Measurements from ENCODE around the gene SLC2A5.
"Not testable (repeated sequence)": the region's sequence is repeated elsewhere in the genome, so short reads cannot be mapped to it uniquely, and the experiment has no call there.

Gene SLC2A5

GRCh38 chr1:9040659-9041030 lies 28.8 kb downstream of the SLC2A5 start:
- H3K4me3 ChIP-seq (ENCODE audit: low read depth in 1 of 2, low read length in 2 of 2) = no peak overlapping the region
- H3K27ac ChIP-seq (ENCODE audit: low read length) = no peak overlapping the region
- H3K4me1 ChIP-seq (ENCODE audit: control insufficient read depth in 1 of 2, insufficient read depth in 2 of 2, low read length in 2 of 2) = no peaks in the 10 kb centered on the region
- H3K36me3 ChIP-seq (ENCODE audit: control insufficient read depth in 1 of 2, insufficient read depth in 2 of 2, low read length in 2 of 2) = no peaks in the 10 kb centered on the region
- peaks cover 0 to 1% of the 10 kb centered on the region in 2 donors for H3K9me3 ChIP-seq (ENCODE audit: control insufficient read depth in 1 of 2, low read length in 2 of 2)
- no peaks in the 10 kb centered on the region for H3K27me3 ChIP-seq (ENCODE audit: low read depth, low read length)

- Histone ChIP-seq H3K9me3 (ENCODE audit: control insufficient read depth in 1 of 2, low read length in 2 of 2) (peaks cover 0 to 7% of the 10 kb centered on the region in 2 donors), H3K27ac (ENCODE audit: low read length) (no peak overlapping the region), H3K4me1 (ENCODE audit: control insufficient read depth in 1 of 2, insufficient read depth in 2 of 2, low read length in 2 of 2) (no peaks in the 10 kb centered on the region), H3K27me3 (ENCODE audit: low read depth, low read length) (no peaks in the 10 kb centered on the region), H3K36me3 (ENCODE audit: control insufficient read depth in 1 of 2, insufficient read depth in 2 of 2, low read length in 2 of 2) (no peaks in the 10 kb centered on the region), H3K4me3 (ENCODE audit: low read depth in 1 of 2, low read length in 2 of 2) (no peak overlapping the region)
Measured at GRCh38 chr1:9039761-9040658, 29.4 kb downstream of the SLC2A5 start.

- no peaks in the 10 kb centered on the region for H3K36me3 ChIP-seq (ENCODE audit: control insufficient read depth in 1 of 2, insufficient read depth in 2 of 2, low read length in 2 of 2)
- peaks cover 0 to 7% of the 10 kb centered on the region in 2 donors for H3K9me3 ChIP-seq (ENCODE audit: control insufficient read depth in 1 of 2, low read length in 2 of 2)
- H3K27me3 ChIP-seq (ENCODE audit: low read depth, low read length) = no peaks in the 10 kb centered on the region
Measured at GRCh38 chr1:9038881-9039760, 30.3 kb downstream of the SLC2A5 start.

GRCh38 chr1:9038338-9038650 lies 31.1 kb downstream of the SLC2A5 start:
- Histone ChIP-seq H3K9me3 (ENCODE audit: control insufficient read depth in 1 of 2, low read length in 2 of 2) (peaks cover 0 to 7% of the 10 kb centered on the region in 2 donors), H3K4me1 (ENCODE audit: control insufficient read depth in 1 of 2, insufficient read depth in 2 of 2, low read length in 2 of 2) (no peaks in the 10 kb centered on the region), H3K36me3 (ENCODE audit: control insufficient read depth in 1 of 2, insufficient read depth in 2 of 2, low read length in 2 of 2) (no peaks in the 10 kb centered on the region), H3K27me3 (ENCODE audit: low read depth, low read length) (no peaks in the 10 kb centered on the region), H3K27ac (ENCODE audit: low read length) (no peak overlapping the region), H3K4me3 (ENCODE audit: low read depth in 1 of 2, low read length in 2 of 2) (no peak overlapping the region)

More at GRCh38 chr1:9038881-9039760, 30.3 kb downstream of the SLC2A5 start:
- H3K4me3 ChIP-seq (ENCODE audit: low read depth in 1 of 2, low read length in 2 of 2) = no peak overlapping the region
- no peaks in the 10 kb centered on the region for H3K4me1 ChIP-seq (ENCODE audit: control insufficient read depth in 1 of 2, insufficient read depth in 2 of 2, low read length in 2 of 2)
- no peak overlapping the region for H3K27ac ChIP-seq (ENCODE audit: low read length)

DNA sequence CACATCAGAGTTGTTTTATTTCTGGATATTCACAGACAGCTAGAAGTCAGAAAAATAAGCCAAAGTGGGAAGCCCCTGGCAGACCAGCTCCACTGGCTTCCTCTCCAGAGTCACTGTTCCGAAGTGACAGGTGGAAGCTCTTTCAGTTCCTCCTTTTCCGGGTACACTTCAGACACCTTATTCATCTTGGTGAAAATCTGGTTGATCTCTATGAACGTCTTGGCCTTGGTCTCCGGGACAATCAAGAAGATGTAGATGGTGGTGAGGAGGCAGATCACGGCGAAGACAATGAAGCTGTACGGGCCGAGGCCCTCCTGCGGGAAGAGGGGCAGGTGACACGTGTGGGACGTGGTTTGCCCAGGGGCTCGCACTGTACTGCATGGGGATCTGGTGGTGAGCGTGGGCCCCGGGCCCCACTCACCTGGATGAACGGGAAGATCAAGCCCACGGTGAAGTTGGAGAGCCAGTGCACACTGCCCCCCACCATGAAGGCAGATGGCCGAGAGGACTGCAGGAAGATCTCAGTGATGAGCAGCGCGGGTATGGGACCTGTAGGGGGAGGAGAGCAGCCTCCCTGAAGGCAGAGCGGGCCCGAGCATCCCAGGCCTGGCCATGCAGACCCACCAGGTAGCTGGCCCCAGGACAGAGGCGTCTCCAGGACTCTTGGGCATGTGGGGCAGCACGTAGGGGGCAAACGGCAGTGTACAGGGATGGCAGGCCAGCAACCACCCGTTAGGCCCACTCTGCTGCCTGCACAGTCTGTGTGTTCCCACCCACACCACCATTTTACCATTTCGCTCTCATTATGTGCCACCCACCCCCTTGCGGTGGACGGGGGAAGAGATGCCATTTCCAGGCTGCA lies 31.7 kb downstream of the SLC2A5 start:
- Histone ChIP-seq H3K27ac (ENCODE audit: low read length) (no peak overlapping the region), H3K27me3 (ENCODE audit: low read depth, low read length) (no peaks in the 10 kb centered on the region), H3K36me3 (ENCODE audit: control insufficient read depth in 1 of 2, insufficient read depth in 2 of 2, low read length in 2 of 2) (no peaks in the 10 kb centered on the region), H3K9me3 (ENCODE audit: control insufficient read depth in 1 of 2, low read length in 2 of 2) (peaks cover 0 to 7% of the 10 kb centered on the region in 2 donors), H3K4me3 (ENCODE audit: low read depth in 1 of 2, low read length in 2 of 2) (no peak overlapping the region), H3K4me1 (ENCODE audit: control insufficient read depth in 1 of 2, insufficient read depth in 2 of 2, low read length in 2 of 2) (no peaks in the 10 kb centered on the region)

DNA sequence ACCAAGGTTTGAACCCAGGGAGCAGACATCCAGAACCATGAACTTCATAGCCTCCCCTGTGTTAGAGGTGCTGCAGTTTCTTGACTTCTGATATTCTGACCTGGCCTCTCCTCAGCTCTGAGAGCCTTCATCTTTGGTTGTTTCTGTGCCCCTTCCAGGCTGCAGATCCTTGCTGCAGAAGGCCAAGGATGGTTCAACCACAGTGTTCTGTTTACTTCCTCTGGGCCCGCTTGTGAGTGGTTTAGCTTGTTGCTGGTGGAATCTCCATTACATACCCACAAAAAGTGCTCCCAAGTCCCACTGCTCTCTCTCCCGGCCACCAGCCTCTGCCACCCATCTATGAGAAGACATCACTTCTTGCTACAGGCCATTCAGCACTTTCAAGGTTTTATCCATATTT lies 34.2 kb downstream of the SLC2A5 start:
- no peak overlapping the region for H3K27ac ChIP-seq (ENCODE audit: low read length)
- H3K4me3 ChIP-seq (ENCODE audit: low read depth in 1 of 2, low read length in 2 of 2) = no peak overlapping the region
- no peaks in the 10 kb centered on the region for H3K27me3 ChIP-seq (ENCODE audit: low read depth, low read length)
- peaks cover 0 to 7% of the 10 kb centered on the region in 2 donors for H3K4me1 ChIP-seq (ENCODE audit: control insufficient read depth in 1 of 2, insufficient read depth in 2 of 2, low read length in 2 of 2)
- H3K36me3 ChIP-seq (ENCODE audit: control insufficient read depth in 1 of 2, insufficient read depth in 2 of 2, low read length in 2 of 2) = no peaks in the 10 kb centered on the region
- H3K9me3 ChIP-seq (ENCODE audit: control insufficient read depth in 1 of 2, low read length in 2 of 2) = peaks cover 0 to 12% of the 10 kb centered on the region in 2 donors

DNA sequence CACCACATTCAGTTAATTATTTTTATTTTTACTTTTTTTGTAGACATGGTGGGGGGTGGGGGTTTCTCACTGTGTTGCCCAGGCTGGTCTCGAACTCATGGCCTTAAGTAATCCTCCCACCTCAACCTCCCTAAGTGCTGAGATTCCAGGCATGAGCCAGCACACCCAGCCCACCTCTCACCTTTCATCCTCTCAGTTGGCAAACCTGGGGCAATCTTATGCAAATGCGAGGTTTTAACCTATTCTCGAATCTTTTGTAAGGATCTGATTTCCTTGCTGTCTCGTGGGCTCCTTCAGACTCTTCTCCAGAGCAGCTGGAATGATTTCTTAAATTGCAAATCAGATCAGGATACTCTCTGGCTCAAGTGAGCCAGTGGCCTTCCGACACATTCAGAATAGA lies 36.1 kb downstream of the SLC2A5 start:
- Histone ChIP-seq H3K36me3 (ENCODE audit: control insufficient read depth in 1 of 2, insufficient read depth in 2 of 2, low read length in 2 of 2) (no peaks in the 10 kb centered on the region), H3K27ac (ENCODE audit: low read length) (no peak overlapping the region), H3K4me1 (ENCODE audit: control insufficient read depth in 1 of 2, insufficient read depth in 2 of 2, low read length in 2 of 2) (peaks cover 0 to 7% of the 10 kb centered on the region in 2 donors), H3K4me3 (ENCODE audit: low read depth in 1 of 2, low read length in 2 of 2) (no peak overlapping the region), H3K9me3 (ENCODE audit: control insufficient read depth in 1 of 2, low read length in 2 of 2) (peaks cover 0 to 12% of the 10 kb centered on the region in 2 donors), H3K27me3 (ENCODE audit: low read depth, low read length) (no peaks in the 10 kb centered on the region)

DNA sequence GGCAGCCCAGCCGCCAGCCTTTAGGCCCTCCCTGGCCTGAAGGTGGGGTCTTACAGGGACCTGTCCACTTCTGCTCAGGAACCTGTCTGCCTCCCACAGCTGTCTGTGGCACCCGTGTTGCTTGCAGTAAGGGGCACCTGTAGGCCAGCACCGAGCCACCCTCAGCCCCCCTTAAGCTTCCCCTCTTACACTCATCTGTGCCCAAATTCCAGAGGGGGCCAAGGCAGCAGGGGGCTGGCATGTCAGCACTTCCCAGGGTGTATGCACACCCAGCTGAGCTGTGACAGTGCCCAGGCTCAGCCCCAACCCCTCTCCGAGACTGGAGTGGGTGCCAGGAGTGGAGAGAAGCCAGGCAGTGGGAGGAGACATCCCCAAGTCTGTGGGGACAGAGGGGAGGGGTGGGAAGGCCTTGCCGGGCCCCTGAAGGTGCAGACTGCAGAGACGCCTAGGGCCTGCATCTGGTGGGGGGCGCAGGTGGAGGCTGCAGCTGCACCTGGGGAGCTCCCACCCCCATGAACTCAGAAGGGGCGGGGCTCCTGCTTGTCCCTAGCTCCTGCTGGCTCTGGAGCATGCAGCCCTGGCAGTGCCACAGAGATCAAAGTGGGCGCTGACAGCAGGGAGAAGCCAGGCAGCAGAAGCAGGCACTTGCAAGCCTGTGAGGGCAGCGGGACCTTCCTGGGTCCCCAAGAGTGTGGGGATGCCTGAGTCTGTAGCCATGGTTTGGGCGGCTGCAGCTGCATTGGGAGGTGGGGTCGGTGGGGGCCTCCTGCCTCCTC lies 37.8 kb downstream of the SLC2A5 start:
- Histone ChIP-seq H3K4me1 (ENCODE audit: control insufficient read depth in 1 of 2, insufficient read depth in 2 of 2, low read length in 2 of 2) (peaks cover 0 to 7% of the 10 kb centered on the region in 2 donors), H3K27me3 (ENCODE audit: low read depth, low read length) (no peaks in the 10 kb centered on the region), H3K4me3 (ENCODE audit: low read depth in 1 of 2, low read length in 2 of 2) (no peak overlapping the region), H3K27ac (ENCODE audit: low read length) (no peak overlapping the region), H3K36me3 (ENCODE audit: control insufficient read depth in 1 of 2, insufficient read depth in 2 of 2, low read length in 2 of 2) (no peaks in the 10 kb centered on the region), H3K9me3 (ENCODE audit: control insufficient read depth in 1 of 2, low read length in 2 of 2) (peaks cover 0 to 12% of the 10 kb centered on the region in 2 donors)

GRCh38 chr1:9031077-9031476 lies 38.4 kb downstream of the SLC2A5 start:
- H3K27ac ChIP-seq (ENCODE audit: low read length); H3K4me1 ChIP-seq (ENCODE audit: control insufficient read depth in 1 of 2, insufficient read depth in 2 of 2, low read length in 2 of 2); H3K27me3 ChIP-seq (ENCODE audit: low read depth, low read length): not testable (repeated sequence)

DNA sequence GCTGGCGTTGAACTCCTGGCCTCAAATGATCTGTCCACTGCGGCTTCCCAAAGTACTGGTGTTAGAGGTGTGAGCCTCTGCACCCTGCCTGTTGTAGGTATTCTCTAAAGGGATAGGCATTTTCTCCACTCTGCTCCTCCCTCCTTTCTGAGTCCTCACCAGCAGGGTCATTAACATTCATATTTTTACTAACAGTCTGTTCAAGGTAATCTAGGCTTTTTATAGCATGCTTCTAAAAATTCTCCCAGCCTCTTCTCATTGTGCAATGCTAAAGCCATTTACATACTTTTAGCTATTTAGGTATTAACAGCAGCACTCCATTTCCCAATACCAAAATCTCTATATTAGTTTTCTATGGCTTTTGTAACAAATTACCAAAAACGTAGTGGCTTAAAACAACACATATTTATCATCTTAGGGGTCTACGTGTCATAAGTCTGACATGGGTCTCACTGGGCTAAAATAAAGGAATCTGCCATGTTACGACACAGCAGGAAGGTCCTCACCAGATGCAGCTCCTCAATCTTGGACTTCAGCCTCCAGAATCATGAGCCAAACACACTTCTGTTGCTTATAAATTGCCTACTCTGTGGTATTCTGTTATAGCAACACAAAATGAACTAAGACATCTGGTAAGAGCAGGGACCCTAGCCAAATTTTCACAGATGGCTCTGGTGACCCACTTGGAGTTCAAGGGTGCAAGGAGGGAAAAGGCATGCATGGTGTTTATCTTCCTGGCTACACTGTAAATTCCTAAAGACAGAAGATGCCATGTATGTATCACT lies 40.3 kb downstream of the SLC2A5 start:
- Histone ChIP-seq H3K36me3 (ENCODE audit: control insufficient read depth in 1 of 2, insufficient read depth in 2 of 2, low read length in 2 of 2) (no peaks in the 10 kb centered on the region), H3K4me3 (ENCODE audit: low read depth in 1 of 2, low read length in 2 of 2) (no peak overlapping the region), H3K9me3 (ENCODE audit: control insufficient read depth in 1 of 2, low read length in 2 of 2) (peaks cover 0 to 6% of the 10 kb centered on the region in 2 donors), H3K4me1 (ENCODE audit: control insufficient read depth in 1 of 2, insufficient read depth in 2 of 2, low read length in 2 of 2) (peaks cover 0 to 7% of the 10 kb centered on the region in 2 donors), H3K27me3 (ENCODE audit: low read depth, low read length) (no peaks in the 10 kb centered on the region), H3K27ac (ENCODE audit: low read length) (no peak overlapping the region)

More at GRCh38 chr1:9031077-9031476, 38.4 kb downstream of the SLC2A5 start:
- H3K36me3 ChIP-seq (ENCODE audit: control insufficient read depth in 1 of 2, insufficient read depth in 2 of 2, low read length in 2 of 2); H3K4me3 ChIP-seq (ENCODE audit: low read depth in 1 of 2, low read length in 2 of 2): not testable (repeated sequence)
- peaks cover 0 to 12% of the 10 kb centered on the region in 2 donors for H3K9me3 ChIP-seq (ENCODE audit: control insufficient read depth in 1 of 2, low read length in 2 of 2)

Measured in muscle layer of duodenum (tissue), 2 donors.